H1 (cell line): ENCODE measurements around the gene ACADVL. TPM values are rescaled to one million over a fixed set of nuclear protein-coding genes. Genes with fewer than 3 reads are reported as not detected.

Experiments used
- YY1 ChIP-seq: IDR thresholded peaks from 2 replicates; pipeline ENCODE4 v1.6.1; 2011; ENCODE audit warnings: low read depth, mild to moderate bottlenecking, low read length
- polyA plus RNA-seq, 7 experiments: library from polyadenylated mRNA; depleted of rRNA in 3 of 7; stranded (reverse) in 5 of 7; unstranded in 2 of 7; fragments of >200 nt in 5 of 7; fragments of 200-250 nt in 2 of 7; gene quantifications; 1 replicate in 5 of 7; 2 replicates in 1 of 7; 4 replicates in 1 of 7; pipeline versions ENCODE4 v1.2.1 to v1.2.3, GENCODE V29; 2011 to 2013; ENCODE audit warnings: missing spikeins in 2 of 7, mixed read lengths in 2 of 7
- total RNA-seq: library from RNA; stranded (reverse); fragmentation: NEBNext Ultra II Directional; extraction: Animal tissue kit (Norgen Biotek cat#: 25700); gene quantifications from 2 replicates; pipeline ENCODE4 v1.2.1, GENCODE V29; 2021

Gene ACADVL
- total and polyA plus RNA-seq, 2 of the 8 experiments (the other 6 are each of a cell fraction or from before 2014, with no cell fraction given), result 181 to 231 TPM

- TF ChIP-seq YY1, result no peak
Observed at GRCh38 chr17:7249830-7250229, 30.1 kb downstream of the ACADVL start (continued).
